WTC11 (cell line): ENCODE measurements around the gene WDR1. TPM values are rescaled to one million over a fixed set of nuclear protein-coding genes. Genes with fewer than 3 reads are reported as not detected.

Experiments used
- ATAC-seq: fragments of 200-7000 bp; cut with Tn5 transposase; 2 replicates; pipeline ENCODE4 v1.10.0; 2021; ENCODE audit warnings: mild to moderate bottlenecking, moderate library complexity
- CTCF ChIA-PET: fragments of 300-600 bp; sonication (Branson Sonifier 250); formaldehyde crosslinking; loops from one replicate; lab custom pipeline; 2021; ENCODE audit warnings: antibody characterized with exemption; lab: Charles Lee
- POLR2A ChIA-PET: fragments of 350-600 bp; sonication (Branson Sonifier 250); formaldehyde crosslinking; loops from one replicate; lab custom pipeline; 2021; ENCODE audit warnings: antibody characterized with exemption; lab: Charles Lee
- DNase-seq: peaks from one replicate; pipeline ENCODE4 v3.0.0; 2021; ENCODE audit warnings: low spot score
- H3K27ac Mint-ChIP-seq: 2 replicates; pipeline ENCODE4 v1.8.0; 2021; ENCODE audit warnings: mixed read lengths
- H3K27me3 Mint-ChIP-seq: 2 replicates; pipeline ENCODE4 v1.8.0; 2021; ENCODE audit warnings: low read depth, mild to moderate bottlenecking, moderate library complexity, mixed read lengths
- H3K36me3 Mint-ChIP-seq: 2 replicates; pipeline ENCODE4 v1.8.0; 2021; ENCODE audit warnings: mixed read lengths
- H3K4me1 Mint-ChIP-seq: 2 replicates; pipeline ENCODE4 v1.8.0; 2022; ENCODE audit warnings: mixed read lengths
- H3K4me3 Mint-ChIP-seq: 2 replicates; pipeline ENCODE4 v1.8.0; 2021; ENCODE audit warnings: mild to moderate bottlenecking, moderate library complexity, mixed read lengths
- H3K9me3 Mint-ChIP-seq: 2 replicates; pipeline ENCODE4 v1.8.0; 2021; ENCODE audit warnings: mixed read lengths
- AR ChIP-seq: fragments of 250-450 bp; sonication (Bioruptor Pico); IDR thresholded peaks from 2 replicates; pipeline ENCODE4 v1.9.0; 2021; ENCODE audit warnings: mild to moderate bottlenecking
- ATF1 ChIP-seq: sonication (generic); formaldehyde crosslinking; IDR thresholded peaks from 2 replicates; pipeline ENCODE4 v1.8.1; 2023; ENCODE audit warnings: mild to moderate bottlenecking, moderate library complexity, missing genetic modification reagents
- ATF6 ChIP-seq: sonication (generic); formaldehyde crosslinking; IDR thresholded peaks from 2 replicates; pipeline ENCODE4 v1.8.1; 2023; ENCODE audit warnings: mild to moderate bottlenecking, missing genetic modification reagents
- E2F1 ChIP-seq: sonication (generic); formaldehyde crosslinking; IDR thresholded peaks from 2 replicates; pipeline ENCODE4 v1.8.0; 2022; ENCODE audit warnings: mild to moderate bottlenecking, missing genetic modification reagents
- EMX1 ChIP-seq: fragments of 250-450 bp; sonication (Bioruptor Pico); IDR thresholded peaks from 2 replicates; pipeline ENCODE4 v1.8.0; 2021; ENCODE audit warnings: mild to moderate bottlenecking
- FOXP4 ChIP-seq: sonication (generic); formaldehyde crosslinking; IDR thresholded peaks from 2 replicates; pipeline ENCODE4 v1.8.0; 2022; ENCODE audit warnings: mild to moderate bottlenecking, missing genetic modification reagents
- HMGA2 ChIP-seq: fragments of 250-450 bp; sonication (Bioruptor Pico); IDR thresholded peaks from 2 replicates; pipeline ENCODE4 v1.4.0; 2021; ENCODE audit warnings: mild to moderate bottlenecking, moderate library complexity
- KAT7 ChIP-seq: sonication (generic); formaldehyde crosslinking; IDR thresholded peaks from 2 replicates; pipeline ENCODE4 v1.8.1; 2023; ENCODE audit warnings: missing genetic modification reagents, mild to moderate bottlenecking, borderline replicate concordance
- MLX ChIP-seq: sonication (generic); formaldehyde crosslinking; IDR thresholded peaks from 2 replicates; pipeline ENCODE4 v1.8.1; 2023; ENCODE audit warnings: mild to moderate bottlenecking, missing genetic modification reagents, moderate library complexity
- OVOL2 ChIP-seq: fragments of 250-450 bp; sonication (Bioruptor Pico); IDR thresholded peaks from 2 replicates; pipeline ENCODE4 v1.9.0; 2021; ENCODE audit warnings: mild to moderate bottlenecking, borderline replicate concordance
- PRDM15 ChIP-seq: sonication (generic); formaldehyde crosslinking; IDR thresholded peaks from 2 replicates; pipeline ENCODE4 v1.8.0; 2022; ENCODE audit warnings: missing genetic modification reagents
- SMAD3 ChIP-seq: sonication (generic); formaldehyde crosslinking; IDR thresholded peaks from 2 replicates; pipeline ENCODE4 v1.8.0; 2022; ENCODE audit warnings: missing genetic modification reagents, mild to moderate bottlenecking, borderline replicate concordance
- SP1 ChIP-seq: sonication (generic); formaldehyde crosslinking; conservative IDR thresholded peaks from 2 replicates; pipeline ENCODE4 v1.8.1; 2022; ENCODE audit warnings: missing genetic modification reagents
- ZNF232 ChIP-seq: sonication (generic); formaldehyde crosslinking; IDR thresholded peaks from 2 replicates; pipeline ENCODE4 v1.8.0; 2022; ENCODE audit warnings: mild to moderate bottlenecking, missing genetic modification reagents
- ZNF317 ChIP-seq: sonication (generic); formaldehyde crosslinking; IDR thresholded peaks from 2 replicates; pipeline ENCODE4 v1.8.1; 2023; ENCODE audit warnings: low read depth, mild to moderate bottlenecking, moderate library complexity, missing genetic modification reagents, borderline replicate concordance
- ZNF396 ChIP-seq: fragments of 250-450 bp; sonication (Bioruptor Pico); IDR thresholded peaks from 2 replicates; pipeline ENCODE4 v1.8.0; 2021; ENCODE audit warnings: mild to moderate bottlenecking, moderate library complexity, borderline replicate concordance
- total RNA-seq: library from RNA; stranded (reverse); gene quantifications from 3 replicates; pipeline ENCODE4 v1.2.3, GENCODE V29; 2021

The WDR1 gene
- total RNA-seq, 1 experiment from 2014 or later, result 288 TPM

GRCh38 chr4:10115271-10115796 is 1.3 kb downstream of the WDR1 start:
- Mint-ChIP-seq H3K4me3 (peak overlapping the region; percentile 83), H3K27me3 (no peaks in the 10 kb centered on the region), H3K9me3 (no peaks in the 10 kb centered on the region), H3K36me3 (peaks cover 55% of the 10 kb centered on the region), H3K4me1 (peaks cover 72% of the 10 kb centered on the region), H3K27ac (peak overlapping the region; percentile 90)
- POLR2A ChIA-PET, result no interaction called here
- TF ChIP-seq MLX (CRISPR knock-in tag), result no peak
- TF ChIP-seq KAT7 (CRISPR knock-in tag), result no peak
- 0 out of 2 replicates have a peak, but pooled peaks have one; percentile 34 for TF ChIP-seq SP1
- ATAC-seq (no peak), DNase-seq (no peak)
- CTCF ChIA-PET, result no interaction called here

GRCh38 chr4:10114607-10115006 is 2.0 kb downstream of the WDR1 start:
- CTCF ChIA-PET, result no interaction called here
- Mint-ChIP-seq H3K27ac (no peak overlapping the region), H3K27me3 (no peaks in the 10 kb centered on the region), H3K36me3 (peaks cover 60% of the 10 kb centered on the region), H3K4me3 (peak overlapping the region; percentile 83), H3K9me3 (no peaks in the 10 kb centered on the region), H3K4me1 (peaks cover 76% of the 10 kb centered on the region)
- no peak for TF ChIP-seq OVOL2 (CRISPR knock-in tag)
- no peak for TF ChIP-seq EMX1 (CRISPR knock-in tag)
- TF ChIP-seq ZNF232 (CRISPR knock-in tag), result no peak
- no peak for TF ChIP-seq MLX (CRISPR knock-in tag)
- TF ChIP-seq FOXP4 (CRISPR knock-in tag), result no peak
- TF ChIP-seq HMGA2 (CRISPR knock-in tag), result no peak
- TF ChIP-seq SMAD3 (CRISPR knock-in tag), result no peak
- TF ChIP-seq AR (CRISPR knock-in tag), result no peak
- TF ChIP-seq E2F1, result no peak
- no peak for TF ChIP-seq ATF1 (CRISPR knock-in tag)
- no peak for DNase-seq
- no peak for ATAC-seq
- POLR2A ChIA-PET, result no interaction called here

- peaks cover 79% of the 10 kb centered on the region for H3K4me1 Mint-ChIP-seq
- ChIA-PET CTCF (no interaction called here), POLR2A (interaction anchor here (0.6 to 0.7 kb wide), 2 partner anchors 28 to 573 kb away, joined by 3 read pairs; no protein-coding TSS in a partner anchor)
- ATAC-seq, result no peak
- H3K27ac Mint-ChIP-seq, result peak overlapping the region; percentile 69; the same call in 1 of the 2 replicates
- no peaks in the 10 kb centered on the region for H3K9me3 Mint-ChIP-seq
- H3K36me3 Mint-ChIP-seq, result peaks cover 65% of the 10 kb centered on the region
- H3K4me3 Mint-ChIP-seq, result peak overlapping the region; percentile 14; the same call in 1 of the 2 replicates
- H3K27me3 Mint-ChIP-seq, result no peaks in the 10 kb centered on the region
- DNase-seq, result no peak
- TF ChIP-seq ZNF396 (CRISPR knock-in tag), result no peak
- no peak for TF ChIP-seq OVOL2 (CRISPR knock-in tag)
- TF ChIP-seq HMGA2 (CRISPR knock-in tag), result no peak
- TF ChIP-seq PRDM15 (CRISPR knock-in tag), result no peak
- no peak for TF ChIP-seq ZNF317 (CRISPR knock-in tag)
- no peak for TF ChIP-seq ATF6 (CRISPR knock-in tag)
These were observed 2.5 kb downstream of the WDR1 start for GRCh38 chr4:10114147-10114546.
